GM18508 (cell line): ENCODE results near the gene COL9A1.

Source experiments
- ATAC-seq: cut with Tn5 transposase; IDR thresholded peaks from one replicate; pipeline ENCODE4 v1.9.1; 2021; ENCODE audit warnings: moderate number of reproducible peaks; ENCODE audit not compliant: insufficient read depth, unreplicated experiment

COL9A1 gene

GRCh38 chr6:70236343-70236742 lies 66.5 kb downstream of the COL9A1 start:
- no peak for ATAC-seq

- no peak for ATAC-seq
Observed at GRCh38 chr6:70234561-70235236, 68.2 kb downstream of the COL9A1 start.

- ATAC-seq: no peak
Observed at GRCh38 chr6:70231311-70231710, 71.6 kb downstream of the COL9A1 start.

- ATAC-seq: no peak
Observed at GRCh38 chr6:70225055-70225454, 77.8 kb downstream of the COL9A1 start.

GRCh38 chr6:70222439-70222749 lies 80.5 kb downstream of the COL9A1 start:
- ATAC-seq: no peak

GRCh38 chr6:70221715-70222438 lies 81.0 kb downstream of the COL9A1 start:
- no peak for ATAC-seq

GRCh38 chr6:70221025-70221714 lies 81.7 kb downstream of the COL9A1 start:
- ATAC-seq: peak; percentile 44

GRCh38 chr6:70219943-70220613 lies 82.8 kb downstream of the COL9A1 start:
- ATAC-seq: no peak

GRCh38 chr6:70216767-70217166 lies 86.1 kb downstream of the COL9A1 start:
- no peak for ATAC-seq

GRCh38 chr6:70215460-70216108 lies 87.3 kb downstream of the COL9A1 start:
- no peak for ATAC-seq

GRCh38 chr6:70210462-70210861 lies 92.4 kb downstream of the COL9A1 start:
- no peak for ATAC-seq

GRCh38 chr6:70208235-70208790 lies 94.6 kb downstream of the COL9A1 start:
- ATAC-seq: no peak

- no peak for ATAC-seq
Observed at GRCh38 chr6:70198785-70199184, 104.1 kb downstream of the COL9A1 start.

GRCh38 chr6:70196531-70196930 lies 106.4 kb downstream of the COL9A1 start:
- ATAC-seq: no peak

- ATAC-seq: no peak
Observed at GRCh38 chr6:70194421-70194820, 108.5 kb downstream of the COL9A1 start.

GRCh38 chr6:70188202-70188601 lies 114.7 kb downstream of the COL9A1 start:
- ATAC-seq: no peak

- no peak for ATAC-seq
Observed at GRCh38 chr6:70186461-70186860, 116.4 kb downstream of the COL9A1 start.

- ATAC-seq: no peak
Observed at GRCh38 chr6:70184723-70185122, 118.2 kb downstream of the COL9A1 start.

GRCh38 chr6:70183538-70183937 lies 119.3 kb downstream of the COL9A1 start:
- no peak for ATAC-seq

GRCh38 chr6:70180901-70181599 lies 121.8 kb downstream of the COL9A1 start:
- no peak for ATAC-seq
